Measurements from ENCODE around the gene HOMER2.

HOMER2 gene

GRCh38 chr15:82931221-82931620, 21.3 kb downstream of the HOMER2 start:
- TF ChIP-seq GATA1 (IDR thresholded peaks at IDR 0.05; ENCODE audit: low read depth, low read length) (no peak), POLR2A (IDR thresholded peaks at IDR 0.05; ENCODE audit: low read length) (no peak)

DNA sequence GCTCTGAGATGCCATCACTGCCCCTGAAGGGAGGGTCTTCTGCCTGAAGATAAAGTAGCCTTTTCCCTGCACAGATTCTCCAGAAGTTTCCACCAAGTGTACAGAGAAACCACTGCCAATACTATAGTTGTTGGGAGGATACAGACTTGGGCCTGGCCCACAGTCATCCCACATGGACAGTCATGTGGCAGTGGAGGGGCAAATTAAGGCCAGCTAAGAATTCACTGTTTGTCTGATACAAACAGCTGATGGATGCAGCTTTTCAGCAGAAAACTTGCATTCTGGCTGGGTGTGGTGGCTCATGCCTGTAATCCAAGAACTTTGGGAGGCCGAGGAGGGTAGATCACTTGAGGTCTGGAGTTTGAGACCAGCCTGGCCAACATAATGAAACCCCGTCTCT, 22.1 kb downstream of the HOMER2 start:
- TF ChIP-seq GATA1 (IDR thresholded peaks at IDR 0.05; ENCODE audit: low read depth, low read length) (no peak), POLR2A (IDR thresholded peaks at IDR 0.05; ENCODE audit: low read length) (no peak)

More at GRCh38 chr15:82931221-82931620, 21.3 kb downstream of the HOMER2 start:
- no peak for DNase-seq

DNA sequence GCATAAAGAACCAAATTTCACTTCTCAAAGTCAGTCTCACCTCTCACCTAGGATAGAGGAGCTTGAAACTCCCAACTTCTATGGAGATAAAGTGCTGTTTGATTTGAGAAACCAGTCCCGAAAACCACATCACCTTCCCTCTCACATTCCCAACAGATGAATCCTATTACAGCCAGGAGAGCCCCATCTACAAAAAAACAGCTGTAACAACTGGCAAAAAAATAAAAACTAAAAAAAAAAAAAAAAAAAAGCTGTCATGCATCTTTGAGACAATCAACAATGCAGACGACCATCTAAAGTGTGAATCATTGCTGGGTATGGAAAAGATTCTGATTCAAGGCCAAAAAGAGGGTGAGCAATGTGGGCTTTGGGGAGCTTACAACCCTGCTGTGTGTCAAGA, 23.8 kb downstream of the HOMER2 start:
- DNase-seq: no peak
- no peak for TF ChIP-seq GATA1 (IDR thresholded peaks at IDR 0.05; ENCODE audit: low read depth, low read length)
- TF ChIP-seq POLR2A (IDR thresholded peaks at IDR 0.05; ENCODE audit: low read length): no peak

More for the DNA sequence above, 22.1 kb downstream of the HOMER2 start:
- DNase-seq: no peak

DNA sequence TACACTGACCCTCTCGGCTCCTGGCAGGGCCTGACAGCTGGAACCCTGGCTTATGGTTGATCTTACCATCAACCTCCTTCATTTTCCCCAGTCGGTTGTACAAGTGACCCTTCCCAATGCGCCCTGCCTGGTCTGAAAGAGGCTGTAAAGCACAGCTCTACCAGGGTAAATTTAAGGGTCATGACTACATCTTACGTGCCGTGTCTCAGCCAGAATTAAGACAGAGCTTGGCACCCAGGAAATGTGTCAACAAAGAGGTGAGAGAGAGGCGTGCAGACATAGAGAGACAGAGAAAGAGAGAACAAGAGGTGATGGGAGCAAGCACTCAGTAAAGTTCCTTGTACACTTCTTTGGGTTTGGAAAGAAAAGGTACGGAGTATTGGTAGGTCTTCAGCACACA, 28.8 kb downstream of the HOMER2 start:
- DNase-seq: no peak
- TF ChIP-seq POLR2A (IDR thresholded peaks at IDR 0.05; ENCODE audit: low read length): no peak
- no peak for TF ChIP-seq GATA1 (IDR thresholded peaks at IDR 0.05; ENCODE audit: low read depth, low read length)

- TF ChIP-seq GATA1 (IDR thresholded peaks at IDR 0.05; ENCODE audit: low read depth, low read length) (no peak), POLR2A (IDR thresholded peaks at IDR 0.05; ENCODE audit: low read length) (no peak)
- DNase-seq: no peak
Observed at GRCh38 chr15:82922737-82923136, 29.8 kb downstream of the HOMER2 start.

DNA sequence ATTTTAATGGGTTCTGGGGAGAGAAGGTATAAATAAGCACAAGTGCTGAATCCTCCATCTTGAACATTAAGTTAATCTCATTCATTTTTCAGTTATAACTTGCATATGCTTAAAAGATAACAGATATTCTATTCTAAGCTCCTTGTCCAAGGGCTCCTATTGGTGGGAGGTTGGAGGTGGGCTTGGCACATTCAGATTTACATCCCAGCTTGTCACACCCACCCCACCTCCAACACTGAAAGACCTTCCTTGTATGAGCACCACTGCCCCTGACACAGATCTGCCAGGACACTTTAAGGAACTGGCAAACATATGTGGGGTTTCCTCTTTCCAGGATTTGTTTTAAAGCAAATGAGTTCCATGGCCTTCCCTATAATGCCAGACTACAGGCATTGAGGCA, 30.6 kb downstream of the HOMER2 start:
- TF ChIP-seq POLR2A (IDR thresholded peaks at IDR 0.05; ENCODE audit: low read length): no peak
- no peak for DNase-seq

DNA sequence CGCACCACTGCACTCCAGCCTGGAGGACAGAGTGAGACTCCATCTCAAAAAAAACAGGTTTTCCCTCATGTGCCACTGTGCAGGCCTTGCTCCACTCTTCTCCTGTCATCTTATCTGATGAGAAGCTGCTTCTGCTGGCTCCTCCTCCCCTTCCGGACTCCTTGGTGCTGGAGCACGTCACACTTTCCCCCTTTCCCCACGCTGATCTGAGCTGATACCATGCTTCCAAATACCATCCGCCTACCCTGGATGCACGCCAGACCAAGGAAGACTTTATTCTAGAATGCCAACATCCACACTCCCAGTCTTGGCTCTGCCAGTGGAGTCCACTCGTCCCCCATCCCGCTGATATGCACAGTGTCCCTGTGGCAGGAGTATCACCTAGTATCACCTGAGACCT, 31.3 kb downstream of the HOMER2 start:
- DNase-seq: no peak
- TF ChIP-seq POLR2A (IDR thresholded peaks at IDR 0.05; ENCODE audit: low read length) (no peak), GATA1 (IDR thresholded peaks at IDR 0.05; ENCODE audit: low read depth, low read length) (no peak)

GRCh38 chr15:82919231-82919886, 33.2 kb downstream of the HOMER2 start:
- DNase-seq: no peak
- TF ChIP-seq GATA1 (IDR thresholded peaks at IDR 0.05; ENCODE audit: low read depth, low read length) (no peak), POLR2A (IDR thresholded peaks at IDR 0.05; ENCODE audit: low read length) (no peak)

- DNase-seq: no peak
- TF ChIP-seq GATA1 (IDR thresholded peaks at IDR 0.05; ENCODE audit: low read depth, low read length) (no peak), POLR2A (IDR thresholded peaks at IDR 0.05; ENCODE audit: low read length) (no peak)
Observed at GRCh38 chr15:82918607-82919230, 33.8 kb downstream of the HOMER2 start.

- TF ChIP-seq POLR2A (IDR thresholded peaks at IDR 0.05; ENCODE audit: low read length): no peak
- TF ChIP-seq GATA1 (IDR thresholded peaks at IDR 0.05; ENCODE audit: low read depth, low read length): no peak
- DNase-seq: no peak
Observed at GRCh38 chr15:82918162-82918561, 34.4 kb downstream of the HOMER2 start.

DNA sequence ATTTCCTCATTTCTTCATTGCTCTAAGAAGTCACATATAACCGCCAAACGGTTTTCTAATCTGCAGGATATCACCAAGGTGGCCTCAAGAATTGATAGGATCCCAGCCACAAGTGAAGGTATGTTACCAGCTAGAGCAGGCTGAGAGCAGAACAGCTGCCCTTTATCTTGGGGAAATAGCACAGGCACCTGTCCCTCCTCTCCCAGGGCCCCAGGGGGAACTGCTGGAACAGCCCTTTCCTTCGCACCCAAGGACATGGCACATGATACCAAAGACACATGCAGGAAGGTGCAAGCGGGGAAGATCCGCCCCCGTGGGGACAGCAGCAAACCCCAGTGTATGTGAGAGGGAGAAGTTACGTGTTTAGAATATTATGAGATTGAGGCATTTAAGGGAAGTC, 35.3 kb downstream of the HOMER2 start:
- TF ChIP-seq GATA1 (IDR thresholded peaks at IDR 0.05; ENCODE audit: low read depth, low read length) (no peak), POLR2A (IDR thresholded peaks at IDR 0.05; ENCODE audit: low read length) (no peak)
- DNase-seq: no peak

DNA sequence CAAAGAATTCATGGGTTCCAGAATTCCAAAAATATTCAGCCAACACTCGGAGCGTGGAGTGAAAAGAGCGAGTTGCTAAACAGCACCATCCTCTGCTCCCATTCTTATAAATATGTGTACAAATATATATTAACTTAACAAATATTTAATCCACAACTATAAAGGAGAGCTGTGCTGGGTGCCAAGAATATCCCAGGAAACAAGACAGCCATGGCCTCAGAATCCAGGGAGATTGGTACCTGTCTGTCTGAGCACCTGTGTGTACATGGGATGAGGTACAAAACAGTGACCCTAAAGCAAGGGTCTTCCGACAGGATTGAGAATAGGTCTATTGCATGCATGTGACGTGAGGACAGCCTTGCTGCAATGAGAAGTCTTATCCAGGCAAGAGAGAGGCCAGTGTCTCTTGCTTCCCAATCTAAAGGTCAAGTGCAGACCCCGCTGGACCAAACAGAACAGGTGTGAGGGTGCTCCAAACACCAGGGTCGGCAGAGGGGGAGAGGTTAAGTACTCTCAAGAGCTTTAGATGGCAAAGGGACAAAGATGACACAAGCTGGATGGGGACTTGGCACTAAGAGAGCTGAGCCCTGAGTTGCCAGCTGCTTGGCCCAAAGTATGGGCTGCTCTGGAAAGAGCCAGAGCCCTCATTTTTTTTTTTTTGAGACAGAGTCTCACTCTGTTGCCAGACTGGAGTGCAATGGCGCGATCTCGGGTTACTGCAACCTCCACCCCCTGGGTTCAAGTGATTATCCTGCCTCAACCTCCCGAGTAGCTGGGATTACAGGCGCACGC, 36.2 kb downstream of the HOMER2 start:
- DNase-seq: no peak
- TF ChIP-seq POLR2A (IDR thresholded peaks at IDR 0.05; ENCODE audit: low read length) (no peak), GATA1 (IDR thresholded peaks at IDR 0.05; ENCODE audit: low read depth, low read length) (no peak)

- no peak for TF ChIP-seq GATA1 (IDR thresholded peaks at IDR 0.05; ENCODE audit: low read depth, low read length)
- no peak for TF ChIP-seq POLR2A (IDR thresholded peaks at IDR 0.05; ENCODE audit: low read length)
- DNase-seq: no peak
Observed at GRCh38 chr15:82914396-82914795, 38.1 kb downstream of the HOMER2 start.

- no peak for DNase-seq
- no peak for TF ChIP-seq GATA1 (IDR thresholded peaks at IDR 0.05; ENCODE audit: low read depth, low read length)
- no peak for TF ChIP-seq POLR2A (IDR thresholded peaks at IDR 0.05; ENCODE audit: low read length)
Observed at GRCh38 chr15:82911458-82911857, 41.1 kb downstream of the HOMER2 start.
